T-helper 1 cell treated with Interleukin-12 subunit alpha and Interleukin-12 subunit beta and Interleukin-4 antibody, amounts not matched to agents 30 μg/mL and 1 μg/mL, for 36 hours (primary cell): ENCODE measurements around the gene ARAF.

Source experiments
- H3K27ac Mint-ChIP-seq: one replicate; pipeline ENCODE4 v1.8.0; 2021; ENCODE audit warnings: mild to moderate bottlenecking, mixed read lengths
- H3K27me3 Mint-ChIP-seq: one replicate; pipeline ENCODE4 v1.8.0; 2021; ENCODE audit warnings: low read depth, mixed read lengths
- H3K36me3 Mint-ChIP-seq: one replicate; pipeline ENCODE4 v1.8.0; 2021; ENCODE audit warnings: low read depth, mixed read lengths
- H3K4me1 Mint-ChIP-seq: one replicate; pipeline ENCODE4 v1.8.0; 2021; ENCODE audit warnings: low read depth, mixed read lengths
- H3K4me3 Mint-ChIP-seq: one replicate; pipeline ENCODE4 v1.8.0; 2021; ENCODE audit warnings: mild to moderate bottlenecking, moderate library complexity, mixed read lengths
- H3K9me3 Mint-ChIP-seq: one replicate; pipeline ENCODE4 v1.8.0; 2021; ENCODE audit warnings: mixed read lengths

The ARAF gene

GRCh38 chrX:47556045-47556623 is 4.9 kb upstream of the ARAF start:
- Mint-ChIP-seq H3K27ac (peak overlapping the region; percentile 90), H3K9me3 (no peaks in the 10 kb centered on the region), H3K27me3 (no peaks in the 10 kb centered on the region)

GRCh38 chrX:47558436-47558835 is 2.6 kb upstream of the ARAF start:
- no peaks in the 10 kb centered on the region for H3K27me3 Mint-ChIP-seq
- no peak overlapping the region for H3K4me3 Mint-ChIP-seq
- peaks cover 9% of the 10 kb centered on the region for H3K36me3 Mint-ChIP-seq
- peaks cover 27% of the 10 kb centered on the region for H3K4me1 Mint-ChIP-seq
- H3K27ac Mint-ChIP-seq: no peak overlapping the region
- no peaks in the 10 kb centered on the region for H3K9me3 Mint-ChIP-seq

More at GRCh38 chrX:47556045-47556623, 4.9 kb upstream of the ARAF start:
- Mint-ChIP-seq H3K4me1 (peaks cover 16% of the 10 kb centered on the region), H3K4me3 (peak overlapping the region; percentile 94), H3K36me3 (peaks cover 1% of the 10 kb centered on the region)

GRCh38 chrX:47560179-47560933 is 649 bp upstream of the ARAF start:
- Mint-ChIP-seq H3K4me1 (peaks cover 35% of the 10 kb centered on the region), H3K27ac (peak overlapping the region; percentile 98), H3K4me3 (peak overlapping the region; percentile 91), H3K36me3 (peaks cover 19% of the 10 kb centered on the region), H3K27me3 (no peaks in the 10 kb centered on the region), H3K9me3 (no peaks in the 10 kb centered on the region)

GRCh38 chrX:47561659-47562151 is 700 bp downstream of the ARAF start:
- H3K9me3 Mint-ChIP-seq: no peaks in the 10 kb centered on the region
- no peaks in the 10 kb centered on the region for H3K27me3 Mint-ChIP-seq
- peaks cover 21% of the 10 kb centered on the region for H3K36me3 Mint-ChIP-seq
- peak overlapping the region; percentile 98 for H3K27ac Mint-ChIP-seq
- H3K4me3 Mint-ChIP-seq: peak overlapping the region; percentile 91
- peaks cover 30% of the 10 kb centered on the region for H3K4me1 Mint-ChIP-seq

GRCh38 chrX:47562615-47563243 is 1.7 kb downstream of the ARAF start:
- Mint-ChIP-seq H3K4me1 (peaks cover 29% of the 10 kb centered on the region), H3K9me3 (no peaks in the 10 kb centered on the region), H3K36me3 (peaks cover 21% of the 10 kb centered on the region), H3K27ac (peak overlapping the region; percentile 62), H3K27me3 (no peaks in the 10 kb centered on the region), H3K4me3 (peak overlapping the region; percentile 78)

- H3K27ac Mint-ChIP-seq: no peak overlapping the region
Observed at GRCh38 chrX:47563801-47564315, 2.9 kb downstream of the ARAF start.

GRCh38 chrX:47564438-47565085 is 3.6 kb downstream of the ARAF start:
- Mint-ChIP-seq H3K27ac (peak overlapping the region; percentile 72), H3K4me3 (no peak overlapping the region), H3K36me3 (peaks cover 28% of the 10 kb centered on the region), H3K9me3 (no peaks in the 10 kb centered on the region), H3K4me1 (peaks cover 29% of the 10 kb centered on the region), H3K27me3 (no peaks in the 10 kb centered on the region)

More at GRCh38 chrX:47563801-47564315, 2.9 kb downstream of the ARAF start:
- Mint-ChIP-seq H3K9me3 (no peaks in the 10 kb centered on the region), H3K4me3 (no peak overlapping the region), H3K4me1 (peaks cover 29% of the 10 kb centered on the region), H3K36me3 (peaks cover 22% of the 10 kb centered on the region), H3K27me3 (no peaks in the 10 kb centered on the region)

- Mint-ChIP-seq H3K4me3 (no peak overlapping the region), H3K36me3 (peaks cover 38% of the 10 kb centered on the region), H3K27ac (no peak overlapping the region), H3K27me3 (no peaks in the 10 kb centered on the region), H3K9me3 (no peaks in the 10 kb centered on the region), H3K4me1 (peaks cover 18% of the 10 kb centered on the region)
Observed at GRCh38 chrX:47566841-47567240, 5.8 kb downstream of the ARAF start.

GRCh38 chrX:47568656-47569295 is 7.8 kb downstream of the ARAF start:
- Mint-ChIP-seq H3K4me3 (no peak overlapping the region), H3K9me3 (no peaks in the 10 kb centered on the region), H3K36me3 (peaks cover 31% of the 10 kb centered on the region), H3K4me1 (peaks cover 12% of the 10 kb centered on the region), H3K27ac (no peak overlapping the region), H3K27me3 (no peaks in the 10 kb centered on the region)

- peaks cover 7% of the 10 kb centered on the region for H3K4me1 Mint-ChIP-seq
- H3K27me3 Mint-ChIP-seq: no peaks in the 10 kb centered on the region
- no peak overlapping the region for H3K4me3 Mint-ChIP-seq
- peaks cover 25% of the 10 kb centered on the region for H3K36me3 Mint-ChIP-seq
- H3K9me3 Mint-ChIP-seq: no peaks in the 10 kb centered on the region
- H3K27ac Mint-ChIP-seq: no peak overlapping the region
Observed at GRCh38 chrX:47570794-47571193, 9.8 kb downstream of the ARAF start.

- no peak overlapping the region for H3K4me3 Mint-ChIP-seq
- H3K4me1 Mint-ChIP-seq: peaks cover 7% of the 10 kb centered on the region
- no peaks in the 10 kb centered on the region for H3K27me3 Mint-ChIP-seq
- H3K27ac Mint-ChIP-seq: no peak overlapping the region
- peaks cover 25% of the 10 kb centered on the region for H3K36me3 Mint-ChIP-seq
- H3K9me3 Mint-ChIP-seq: no peaks in the 10 kb centered on the region
Observed at GRCh38 chrX:47571215-47571614, 10.2 kb downstream of the ARAF start.

GRCh38 chrX:47571896-47572295 is 10.9 kb downstream of the ARAF start:
- Mint-ChIP-seq H3K4me3 (no peak overlapping the region), H3K36me3 (peaks cover 23% of the 10 kb centered on the region), H3K9me3 (no peaks in the 10 kb centered on the region), H3K27ac (no peak overlapping the region), H3K4me1 (peaks cover 7% of the 10 kb centered on the region), H3K27me3 (no peaks in the 10 kb centered on the region)

GRCh38 chrX:47572773-47573340 is 11.9 kb downstream of the ARAF start:
- H3K27ac Mint-ChIP-seq: no peak overlapping the region
- H3K36me3 Mint-ChIP-seq: peaks cover 23% of the 10 kb centered on the region
- H3K4me3 Mint-ChIP-seq: no peak overlapping the region
- H3K27me3 Mint-ChIP-seq: no peaks in the 10 kb centered on the region
- peaks cover 7% of the 10 kb centered on the region for H3K4me1 Mint-ChIP-seq
- H3K9me3 Mint-ChIP-seq: no peaks in the 10 kb centered on the region
